Suprapubic skin (tissue), 4 donors: ENCODE data around the gene KNG1. TPM values are rescaled to one million over a fixed set of nuclear protein-coding genes. Genes with fewer than 3 reads are reported as not detected.

Experiments used
- DNase-seq, 2 donors: peaks; one replicate each; pipeline ENCODE4 v3.0.0-alpha.2; 2019; ENCODE audit warnings: low spot score in 2 of 2
- H3K27ac ChIP-seq: fragments of 200-600 bp; sonication (generic); one replicate; pipeline ENCODE4 v1.5.1; 2019
- H3K27me3 ChIP-seq: fragments of 200-600 bp; sonication (generic); one replicate; pipeline ENCODE4 v1.5.1; 2019
- H3K36me3 ChIP-seq: fragments of 200-600 bp; sonication (generic); one replicate; pipeline ENCODE4 v1.5.1; 2019
- H3K4me1 ChIP-seq: fragments of 200-600 bp; sonication (generic); one replicate; pipeline ENCODE4 v1.5.1; 2019
- H3K4me3 ChIP-seq: fragments of 200-600 bp; sonication (generic); one replicate; pipeline ENCODE4 v1.5.1; 2019; ENCODE audit warnings: mild to moderate bottlenecking
- H3K9me3 ChIP-seq: fragments of 200-600 bp; sonication (generic); one replicate; pipeline ENCODE4 v1.5.1; 2019
- EP300 ChIP-seq: sonication (generic); formaldehyde crosslinking; IDR thresholded peaks from one replicate; pipeline ENCODE4 v1.6.1; 2017; ENCODE audit warnings: antibody characterized with exemption
- POLR2A ChIP-seq, 2 donors: fragments of 450-650 bp; IDR thresholded peaks; one replicate each; pipeline ENCODE4 v1.6.1; 2017; ENCODE audit warnings: antibody characterized with exemption in 2 of 2, mild to moderate bottlenecking in 2 of 2, moderate library complexity in 2 of 2
- POLR2AphosphoS5 ChIP-seq, 3 donors: sonication (generic); formaldehyde crosslinking; IDR thresholded peaks; one replicate each; pipeline ENCODE4 v1.6.1; 2017; ENCODE audit warnings: antibody characterized with exemption in 3 of 3
- WGBS: methylation state at CpG from one replicate; pipeline ENCODE4 v1.1.5; 2018; 5-methylcytosine and 5-hydroxymethylcytosine counted together
- total RNA-seq, 4 donors: library from RNA; depleted of rRNA; stranded (reverse); fragments of >200 nt; gene quantifications; one replicate each; pipeline ENCODE4 v1.1.0, GENCODE V29; 2016
- TF ChIP-seq, protein P1 (sequence below), 2 donors: fragments of 200-600 bp in 1 of 2; fragments of 450-650 bp in 1 of 2; sonication (generic) in 1 of 2; IDR thresholded peaks; one replicate each; pipeline ENCODE4 v1.5.1; 2016 to 2019; ENCODE audit warnings: antibody characterized with exemption in 2 of 2, mild to moderate bottlenecking in 1 of 2, moderate library complexity in 1 of 2

KNG1 gene
- 1 to 10 TPM in 1 of 4 donors, under 1 TPM in 1, not detected in 2; 0.44 to 1.9 TPM for total RNA-seq

DNA sequence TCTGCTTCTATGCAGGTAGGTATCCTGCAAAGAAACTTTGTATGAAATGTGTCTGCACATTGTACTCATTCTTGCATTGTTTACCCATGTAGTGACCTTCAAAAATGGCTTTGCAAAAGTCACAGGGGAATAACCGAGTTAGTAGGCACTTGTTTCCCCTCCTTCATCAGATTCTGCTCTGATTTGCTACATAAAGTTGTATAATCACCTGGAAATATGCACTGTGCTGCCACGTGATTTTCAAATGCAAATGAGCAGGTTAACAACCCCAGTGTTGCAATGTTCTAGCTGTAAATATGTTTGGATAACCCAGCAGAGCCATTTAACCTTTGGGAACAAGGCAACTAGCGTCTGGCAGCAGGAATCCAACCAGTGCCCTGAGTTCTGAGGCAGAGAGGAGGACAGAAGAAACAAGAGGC, at the start of gene KNG1:
TSS of gene KNG1 (plus strand) at position 321 of the 419 bp plus-strand sequence. CDS start 184 bp downstream, outside the sequence.
- Histone ChIP-seq H3K4me1 (no peaks in the 10 kb centered on the region), H3K9me3 (no peaks in the 10 kb centered on the region), H3K4me3 (no peak within 1 kb of the TSS), H3K27me3 (no peaks in the 10 kb centered on the region), H3K36me3 (no peaks in the 10 kb centered on the region), H3K27ac (no peak within 1 kb of the TSS)
- WGBS, result 55% methylated on average over 3 of the region's 3 CpGs
- TF ChIP-seq EP300 (no peak), POLR2A (IDR thresholded peaks at IDR 0.05) (no peak), POLR2AphosphoS5 (IDR thresholded peaks at IDR 0.05) (no peak)
- TF ChIP-seq, protein P1, sequence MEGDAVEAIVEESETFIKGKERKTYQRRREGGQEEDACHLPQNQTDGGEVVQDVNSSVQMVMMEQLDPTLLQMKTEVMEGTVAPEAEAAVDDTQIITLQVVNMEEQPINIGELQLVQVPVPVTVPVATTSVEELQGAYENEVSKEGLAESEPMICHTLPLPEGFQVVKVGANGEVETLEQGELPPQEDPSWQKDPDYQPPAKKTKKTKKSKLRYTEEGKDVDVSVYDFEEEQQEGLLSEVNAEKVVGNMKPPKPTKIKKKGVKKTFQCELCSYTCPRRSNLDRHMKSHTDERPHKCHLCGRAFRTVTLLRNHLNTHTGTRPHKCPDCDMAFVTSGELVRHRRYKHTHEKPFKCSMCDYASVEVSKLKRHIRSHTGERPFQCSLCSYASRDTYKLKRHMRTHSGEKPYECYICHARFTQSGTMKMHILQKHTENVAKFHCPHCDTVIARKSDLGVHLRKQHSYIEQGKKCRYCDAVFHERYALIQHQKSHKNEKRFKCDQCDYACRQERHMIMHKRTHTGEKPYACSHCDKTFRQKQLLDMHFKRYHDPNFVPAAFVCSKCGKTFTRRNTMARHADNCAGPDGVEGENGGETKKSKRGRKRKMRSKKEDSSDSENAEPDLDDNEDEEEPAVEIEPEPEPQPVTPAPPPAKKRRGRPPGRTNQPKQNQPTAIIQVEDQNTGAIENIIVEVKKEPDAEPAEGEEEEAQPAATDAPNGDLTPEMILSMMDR (IDR thresholded peaks at IDR 0.05), result no peak
- DNase-seq, result no peak

GRCh38 chr3:186668426-186668825, 48.7 kb upstream of the KNG1 start:
- H3K27ac ChIP-seq, result no peak overlapping the region

GRCh38 chr3:186669378-186670084, 47.6 kb upstream of the KNG1 start:
- 70% methylated on average over 2 of the region's 2 CpGs for WGBS
- Histone ChIP-seq H3K27me3 (no peaks in the 10 kb centered on the region), H3K4me3 (no peak overlapping the region), H3K9me3 (no peaks in the 10 kb centered on the region), H3K36me3 (no peaks in the 10 kb centered on the region), H3K4me1 (no peaks in the 10 kb centered on the region), H3K27ac (no peak overlapping the region)
- DNase-seq, result no peak
- no peak for TF ChIP-seq EP300

More at GRCh38 chr3:186668426-186668825, 48.7 kb upstream of the KNG1 start:
- H3K9me3 ChIP-seq, result no peaks in the 10 kb centered on the region
- H3K4me3 ChIP-seq, result no peak overlapping the region
- no peaks in the 10 kb centered on the region for H3K36me3 ChIP-seq
- no peak for DNase-seq
- TF ChIP-seq, protein P1 (IDR thresholded peaks at IDR 0.05), result no peak
- TF ChIP-seq POLR2A (IDR thresholded peaks at IDR 0.05) (no peak), POLR2AphosphoS5 (IDR thresholded peaks at IDR 0.05) (no peak), EP300 (no peak)
- 67% methylated on average over 6 of the region's 6 CpGs for WGBS
- H3K27me3 ChIP-seq, result no peaks in the 10 kb centered on the region
- H3K4me1 ChIP-seq, result no peaks in the 10 kb centered on the region

GRCh38 chr3:186670155-186670554, 47.0 kb upstream of the KNG1 start:
- Histone ChIP-seq H3K27me3 (peaks cover 3% of the 10 kb centered on the region), H3K4me3 (no peak overlapping the region), H3K4me1 (no peaks in the 10 kb centered on the region), H3K27ac (no peak overlapping the region), H3K36me3 (no peaks in the 10 kb centered on the region), H3K9me3 (no peaks in the 10 kb centered on the region)
- TF ChIP-seq EP300 (no peak), POLR2AphosphoS5 (IDR thresholded peaks at IDR 0.05) (no peak), POLR2A (IDR thresholded peaks at IDR 0.05) (no peak)
- TF ChIP-seq, protein P1 (IDR thresholded peaks at IDR 0.05), result no peak
- no peak for DNase-seq

DNA sequence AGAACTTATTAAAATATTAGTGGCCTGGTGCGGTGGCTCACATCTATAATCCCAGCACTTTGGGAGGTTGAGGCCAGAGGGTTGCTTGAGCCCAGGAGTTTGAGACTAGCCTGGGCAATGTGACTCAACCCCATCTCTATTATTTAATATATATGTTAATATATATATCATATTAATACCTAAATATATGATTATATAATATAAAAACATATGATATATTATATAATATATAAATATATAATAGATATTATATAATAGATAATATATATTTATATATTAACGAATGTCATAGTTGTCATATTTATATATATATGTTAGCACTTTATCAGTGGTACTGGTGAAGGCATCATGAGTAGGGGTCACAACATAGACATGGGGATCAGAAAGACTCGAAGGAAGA, 46.1 kb upstream of the KNG1 start:
- no peak for TF ChIP-seq POLR2AphosphoS5 (IDR thresholded peaks at IDR 0.05)
- TF ChIP-seq, protein P1 (IDR thresholded peaks at IDR 0.05), result no peak
- TF ChIP-seq EP300, result no peak
- no peak for TF ChIP-seq POLR2A (IDR thresholded peaks at IDR 0.05)
- no peaks in the 10 kb centered on the region for H3K9me3 ChIP-seq
- no peak overlapping the region for H3K27ac ChIP-seq
- no peaks in the 10 kb centered on the region for H3K4me1 ChIP-seq
- peaks cover 3% of the 10 kb centered on the region for H3K27me3 ChIP-seq
- H3K36me3 ChIP-seq, result no peaks in the 10 kb centered on the region
- no peak overlapping the region for H3K4me3 ChIP-seq
- no peak for DNase-seq
- 94% methylated on average over 3 of the region's 3 CpGs for WGBS
